HAP-1 (cell line): Measurements from ENCODE around the gene TMEM97.
"Not testable (repeated sequence)": the region's sequence is repeated elsewhere in the genome, so short reads cannot be mapped to it uniquely, and the experiment has no call there.

Experiments
- DNase-seq, 2 experiments: peaks; one replicate each; pipeline ENCODE4 v3.0.0-alpha.2; 2016 to 2020; ENCODE audit warnings: low spot score in 2 of 2
- H3K27me3 ChIP-seq: fragments of 250-450 bp; sonication (Bioruptor Pico); 2 replicates; pipeline ENCODE4 v1.5.1; 2020; ENCODE audit warnings: low read depth, mild to moderate bottlenecking, moderate library complexity
- H3K36me3 ChIP-seq: fragments of 250-450 bp; sonication (Bioruptor Pico); replicated peaks from 2 replicates; pipeline ENCODE4 v1.5.1; 2020; ENCODE audit warnings: mild to moderate bottlenecking
- H3K4me1 ChIP-seq: fragments of 250-450 bp; sonication (Bioruptor Pico); 2 replicates; pipeline ENCODE4 v1.5.1; 2020; ENCODE audit warnings: mild to moderate bottlenecking
- H3K4me3 ChIP-seq: fragments of 250-450 bp; sonication (Bioruptor Pico); 2 replicates; pipeline ENCODE4 v1.5.1; 2020; ENCODE audit warnings: mild to moderate bottlenecking, moderate library complexity
- H3K9me3 ChIP-seq: fragments of 250-450 bp; sonication (Bioruptor Pico); 2 replicates; pipeline ENCODE4 v1.5.1; 2020; ENCODE audit warnings: mild to moderate bottlenecking, moderate library complexity
- in situ Hi-C: fragments of 300-500 bp; cut with MboI; formaldehyde crosslinking; loops from 3 replicates; pipeline ENCODE4 v1.14.3; 2020; ENCODE audit warnings: low sequenced_read_pairs, inconsistent platforms, mixed read lengths

Gene TMEM97

GRCh38 chr17:28292878-28293277, 26.1 kb upstream of the TMEM97 start:
- H3K4me3 ChIP-seq, H3K4me1 ChIP-seq, H3K9me3 ChIP-seq, DNase-seq, H3K27me3 ChIP-seq, in situ Hi-C loops, H3K36me3 ChIP-seq: not testable (repeated sequence)

DNA sequence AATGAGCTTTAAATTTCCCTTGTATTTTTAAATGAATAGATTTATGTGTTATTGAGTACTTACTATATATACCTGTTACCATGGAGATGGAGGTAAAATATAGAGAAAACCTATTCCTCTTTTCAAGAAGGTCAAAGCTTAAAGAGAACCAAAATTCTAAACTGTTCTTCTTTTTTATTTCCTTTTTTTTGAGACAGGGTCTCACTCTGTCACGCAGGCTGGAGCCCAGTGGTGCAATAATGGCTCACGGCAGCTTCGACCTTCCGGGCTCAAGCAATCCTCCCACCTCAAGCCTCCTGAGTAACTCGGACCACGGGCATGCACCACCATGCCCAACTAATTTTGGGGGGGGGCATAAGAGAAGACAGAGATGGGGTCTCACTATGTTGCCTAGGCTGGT, 25.0 kb upstream of the TMEM97 start:
- no peaks in the 10 kb centered on the region for H3K27me3 ChIP-seq
- H3K4me1 ChIP-seq, result no peaks in the 10 kb centered on the region
- H3K9me3 ChIP-seq, result no peaks in the 10 kb centered on the region
- no peaks in the 10 kb centered on the region for H3K36me3 ChIP-seq
- no peak for DNase-seq
- H3K4me3 ChIP-seq, result no peak overlapping the region
- in situ Hi-C loops, result no loop called here

DNA sequence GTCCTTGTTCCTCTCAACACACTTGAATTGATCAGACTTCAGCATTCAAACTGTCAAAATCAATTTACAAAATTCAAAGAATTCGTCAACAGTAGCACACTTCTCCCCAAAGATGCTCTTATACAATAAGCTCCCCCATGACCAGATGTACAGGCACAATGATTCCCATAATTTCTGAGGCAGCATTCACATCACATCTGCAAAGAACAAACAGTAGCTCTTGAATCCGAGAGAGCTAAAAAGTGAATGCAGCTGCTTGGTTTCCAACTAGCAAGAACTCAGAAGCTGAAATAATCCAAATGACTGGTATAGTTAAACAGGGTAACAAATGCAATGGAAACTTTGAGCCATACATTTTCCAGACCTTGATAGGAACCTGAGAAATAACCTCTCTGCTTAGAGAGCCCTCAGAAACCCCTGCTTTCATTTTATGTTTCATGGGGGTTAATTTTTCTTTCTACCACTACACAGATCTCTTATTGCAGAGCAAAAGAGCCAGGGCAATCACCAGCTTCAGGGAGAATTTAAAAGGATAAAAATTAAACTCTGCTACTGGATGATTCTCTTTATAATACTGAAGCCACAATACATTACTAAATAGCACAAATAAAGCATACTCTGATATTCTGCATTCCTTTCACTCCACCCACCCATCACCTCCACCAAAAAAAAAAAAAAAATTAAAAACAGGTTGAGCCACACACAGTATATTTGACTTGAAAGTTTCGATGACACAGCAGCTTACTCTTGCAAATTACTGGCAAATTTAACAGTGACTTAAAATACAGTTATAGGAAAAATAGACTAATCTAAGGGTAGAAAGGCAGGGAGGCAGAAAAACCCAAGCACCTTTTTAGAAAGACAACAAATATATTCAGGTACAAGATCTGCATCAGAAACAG, 23.1 kb upstream of the TMEM97 start:
- DNase-seq, result no peak
- Histone ChIP-seq H3K9me3 (no peaks in the 10 kb centered on the region), H3K36me3 (no peaks in the 10 kb centered on the region), H3K4me1 (peaks cover 10% of the 10 kb centered on the region), H3K4me3 (no peak overlapping the region), H3K27me3 (no peaks in the 10 kb centered on the region)
- in situ Hi-C loops, result no loop called here

DNA sequence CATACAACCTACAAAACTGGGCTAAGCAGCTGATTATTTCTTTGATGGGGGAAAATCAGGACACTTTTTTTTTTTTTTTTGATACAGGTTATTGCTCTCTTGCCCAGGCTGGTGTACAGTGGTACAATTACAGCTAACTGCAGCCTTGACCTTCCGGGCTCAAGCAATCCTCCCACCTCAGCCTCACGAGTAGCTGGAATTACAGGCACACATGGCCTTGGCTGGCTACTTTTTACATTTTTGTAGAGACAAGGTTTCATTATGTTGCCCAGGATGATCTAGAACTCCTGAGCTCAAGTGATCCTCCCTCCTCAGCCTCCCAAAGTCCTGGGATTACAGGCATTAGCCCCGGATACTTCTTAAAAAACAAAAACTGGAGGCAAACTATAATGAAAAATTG, 20.6 kb upstream of the TMEM97 start:
- DNase-seq, result no peak
- Histone ChIP-seq H3K4me3 (no peak overlapping the region), H3K4me1 (peaks cover 10% of the 10 kb centered on the region), H3K27me3 (no peaks in the 10 kb centered on the region), H3K9me3 (no peaks in the 10 kb centered on the region), H3K36me3 (no peaks in the 10 kb centered on the region)
- in situ Hi-C loops, result no loop called here

- in situ Hi-C loops, result no loop called here
- H3K27me3 ChIP-seq, result no peaks in the 10 kb centered on the region
- H3K9me3 ChIP-seq, result no peaks in the 10 kb centered on the region
- no peak for DNase-seq
- H3K36me3 ChIP-seq, result no peaks in the 10 kb centered on the region
- no peak overlapping the region for H3K4me3 ChIP-seq
- peaks cover 5% of the 10 kb centered on the region; the same call in 1 of the 2 replicates for H3K4me1 ChIP-seq
Observed at GRCh38 chr17:28306954-28307401, 12.0 kb upstream of the TMEM97 start.

DNA sequence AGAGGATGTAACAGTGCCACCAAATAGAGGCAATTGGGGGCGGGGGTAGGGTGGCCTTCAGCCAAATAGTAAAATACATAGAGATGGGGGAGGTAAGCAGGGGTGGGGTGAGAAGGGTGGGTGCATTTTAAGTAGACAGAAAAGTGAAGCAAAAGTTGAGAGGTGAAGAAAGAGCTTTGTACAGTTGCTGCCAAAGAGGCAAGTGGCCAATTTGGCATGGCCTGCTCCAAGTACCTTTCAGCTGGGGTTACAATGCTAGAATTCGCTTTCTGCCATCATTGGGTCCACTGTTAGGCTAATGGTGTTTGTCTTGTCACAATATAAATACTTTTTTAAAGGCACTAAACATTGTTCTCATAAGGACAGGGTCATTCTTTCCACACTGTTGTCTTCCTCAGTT, 5.2 kb upstream of the TMEM97 start:
- H3K4me1 ChIP-seq, result peaks cover 13% of the 10 kb centered on the region
- no peak for DNase-seq
- H3K9me3 ChIP-seq, result no peaks in the 10 kb centered on the region
- H3K36me3 ChIP-seq, result no peaks in the 10 kb centered on the region
- no peak overlapping the region for H3K4me3 ChIP-seq
- in situ Hi-C loops, result no loop called here
- no peaks in the 10 kb centered on the region for H3K27me3 ChIP-seq

- in situ Hi-C loops, result no loop called here
- peaks cover 8% of the 10 kb centered on the region; the same call in 1 of the 2 replicates for H3K36me3 ChIP-seq
- peaks cover 15% of the 10 kb centered on the region for H3K4me1 ChIP-seq
- no peak for DNase-seq
- H3K27me3 ChIP-seq, result no peaks in the 10 kb centered on the region
- H3K4me3 ChIP-seq, result no peak overlapping the region
- H3K9me3 ChIP-seq, result no peaks in the 10 kb centered on the region
Observed at GRCh38 chr17:28315846-28316705, 2.9 kb upstream of the TMEM97 start.

GRCh38 chr17:28317099-28317965, 1.7 kb upstream of the TMEM97 start:
- H3K36me3 ChIP-seq, result peaks cover 14% of the 10 kb centered on the region
- H3K27me3 ChIP-seq, result no peaks in the 10 kb centered on the region
- H3K4me3 ChIP-seq, result peak overlapping the region; percentile 72
- in situ Hi-C loops, result no loop called here
- peaks cover 22% of the 10 kb centered on the region for H3K4me1 ChIP-seq
- DNase-seq, result no peak
- no peaks in the 10 kb centered on the region for H3K9me3 ChIP-seq

- no peaks in the 10 kb centered on the region for H3K27me3 ChIP-seq
- H3K36me3 ChIP-seq, result peaks cover 16% of the 10 kb centered on the region
- no peaks in the 10 kb centered on the region for H3K9me3 ChIP-seq
- in situ Hi-C loops, result no loop called here
- peaks cover 26% of the 10 kb centered on the region for H3K4me1 ChIP-seq
- peak overlapping the region; percentile 72 for H3K4me3 ChIP-seq
- DNase-seq, result peak in 1 of 2 experiments; percentile 40
Observed at GRCh38 chr17:28317966-28318758, 838 bp upstream of the TMEM97 start.

DNA sequence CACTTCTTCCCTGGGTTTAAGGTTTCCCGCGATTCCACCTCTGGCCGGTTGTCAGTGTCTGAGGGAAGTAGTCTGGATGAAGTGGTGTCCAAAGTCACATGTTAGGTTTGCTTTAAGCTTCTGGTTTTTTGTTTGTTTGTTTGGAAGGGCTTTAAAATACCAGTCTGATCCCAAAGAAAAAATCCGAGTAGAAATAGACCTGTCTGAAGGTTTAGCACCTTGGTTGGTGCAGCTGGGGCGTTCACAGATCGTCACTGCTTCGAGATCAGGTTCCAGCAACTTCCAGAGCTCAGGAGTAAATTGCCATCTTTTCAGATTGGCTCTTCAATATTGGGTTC, 567 bp downstream of the TMEM97 start:
- in situ Hi-C loops, result no loop called here
- peaks cover 26% of the 10 kb centered on the region for H3K4me1 ChIP-seq
- peak overlapping the region; percentile 72 for H3K4me3 ChIP-seq
- DNase-seq, result no peak
- no peaks in the 10 kb centered on the region for H3K27me3 ChIP-seq
- H3K36me3 ChIP-seq, result peaks cover 19% of the 10 kb centered on the region
- no peaks in the 10 kb centered on the region for H3K9me3 ChIP-seq

DNA sequence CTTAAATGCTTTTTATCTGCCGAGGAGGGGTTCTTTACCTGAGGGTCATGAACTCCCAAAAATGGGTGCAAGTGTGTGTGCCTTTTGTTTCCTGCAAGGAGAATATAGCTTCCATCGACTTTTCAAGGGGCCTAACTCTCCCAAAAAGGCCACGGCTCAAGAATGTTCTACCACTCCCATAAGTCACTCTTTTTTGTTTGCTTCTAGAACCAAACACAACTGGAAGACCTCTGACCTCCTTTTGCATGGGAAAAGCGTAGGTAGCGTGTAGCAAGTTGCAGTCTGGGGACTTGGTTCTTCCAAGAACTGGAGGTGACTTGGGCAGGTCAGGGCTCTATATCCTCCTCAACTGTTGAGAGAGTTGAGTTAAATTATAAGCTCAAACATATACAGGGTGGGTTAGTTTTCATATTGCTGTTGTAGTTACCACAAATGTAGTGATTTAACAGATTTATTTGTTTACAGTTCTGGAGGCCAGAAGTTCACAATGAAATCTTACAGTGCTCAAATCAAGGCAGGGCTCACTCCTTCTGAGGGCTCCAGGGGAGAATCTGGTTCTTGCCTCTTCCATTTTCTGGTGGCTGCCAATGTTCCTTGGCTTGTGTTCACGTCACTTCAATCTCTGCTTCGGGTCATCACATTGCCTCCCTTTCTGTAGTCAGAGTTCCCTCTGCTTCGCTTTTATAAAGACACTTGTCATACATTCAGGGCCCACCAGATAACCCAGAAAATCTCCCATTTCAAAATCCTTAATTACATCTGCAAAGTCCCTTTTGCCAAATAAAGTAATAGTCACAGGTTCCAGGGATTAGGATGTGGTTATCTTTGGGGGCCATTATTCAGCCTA, 1.4 kb downstream of the TMEM97 start:
- H3K4me3 ChIP-seq, result peak overlapping the region; percentile 72
- no peaks in the 10 kb centered on the region for H3K27me3 ChIP-seq
- H3K36me3 ChIP-seq, result peaks cover 20% of the 10 kb centered on the region
- no peaks in the 10 kb centered on the region for H3K9me3 ChIP-seq
- no peak for DNase-seq
- in situ Hi-C loops, result loop anchor here (5.0 kb wide), 1 partner anchor 37 kb away; the partner anchor contains the start of gene POLDIP2
- peaks cover 26% of the 10 kb centered on the region for H3K4me1 ChIP-seq

DNA sequence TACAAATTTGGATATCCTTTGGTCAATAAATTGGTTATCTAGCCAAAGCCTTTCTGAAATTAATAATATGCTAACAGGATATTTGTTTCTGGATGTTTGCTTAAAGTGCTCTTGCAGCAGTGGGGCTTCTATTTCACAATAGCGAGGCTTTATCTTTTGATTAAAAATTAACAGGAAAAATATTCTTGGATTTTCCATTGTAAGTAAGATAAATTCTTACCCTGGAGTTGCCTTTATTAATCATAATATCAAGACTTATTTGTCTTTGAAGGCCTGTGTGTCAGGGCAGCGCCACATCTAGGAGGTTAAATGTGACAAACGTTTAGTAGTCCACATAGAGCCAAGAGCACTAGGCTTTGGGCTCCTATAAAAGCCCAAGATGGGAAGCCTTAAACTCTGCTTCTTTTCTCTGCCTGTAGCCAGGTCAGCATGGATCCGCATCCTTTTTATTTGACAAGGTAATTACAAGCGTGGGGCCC, 5.3 kb downstream of the TMEM97 start:
- Histone ChIP-seq H3K27me3 (no peaks in the 10 kb centered on the region), H3K4me3 (no peak overlapping the region), H3K9me3 (no peaks in the 10 kb centered on the region), H3K36me3 (peaks cover 54% of the 10 kb centered on the region), H3K4me1 (peaks cover 18% of the 10 kb centered on the region)
- in situ Hi-C loops, result loop anchor here (5.0 kb wide), 1 partner anchor 33 kb away; the partner anchor contains the start of gene POLDIP2
- no peak for DNase-seq
